Left hindlimb (tissue), 1 donor: ENCODE measurements around the gene KRTAP10-7.
"Not testable (repeated sequence)": the region's sequence is repeated elsewhere in the genome, so short reads cannot be mapped to it uniquely, and the experiment has no call there.

Source experiments
- DNase-seq: peaks from one replicate; pipeline ENCODE4 v3.0.0-alpha.2; 2018

The KRTAP10-7 gene

DNA sequence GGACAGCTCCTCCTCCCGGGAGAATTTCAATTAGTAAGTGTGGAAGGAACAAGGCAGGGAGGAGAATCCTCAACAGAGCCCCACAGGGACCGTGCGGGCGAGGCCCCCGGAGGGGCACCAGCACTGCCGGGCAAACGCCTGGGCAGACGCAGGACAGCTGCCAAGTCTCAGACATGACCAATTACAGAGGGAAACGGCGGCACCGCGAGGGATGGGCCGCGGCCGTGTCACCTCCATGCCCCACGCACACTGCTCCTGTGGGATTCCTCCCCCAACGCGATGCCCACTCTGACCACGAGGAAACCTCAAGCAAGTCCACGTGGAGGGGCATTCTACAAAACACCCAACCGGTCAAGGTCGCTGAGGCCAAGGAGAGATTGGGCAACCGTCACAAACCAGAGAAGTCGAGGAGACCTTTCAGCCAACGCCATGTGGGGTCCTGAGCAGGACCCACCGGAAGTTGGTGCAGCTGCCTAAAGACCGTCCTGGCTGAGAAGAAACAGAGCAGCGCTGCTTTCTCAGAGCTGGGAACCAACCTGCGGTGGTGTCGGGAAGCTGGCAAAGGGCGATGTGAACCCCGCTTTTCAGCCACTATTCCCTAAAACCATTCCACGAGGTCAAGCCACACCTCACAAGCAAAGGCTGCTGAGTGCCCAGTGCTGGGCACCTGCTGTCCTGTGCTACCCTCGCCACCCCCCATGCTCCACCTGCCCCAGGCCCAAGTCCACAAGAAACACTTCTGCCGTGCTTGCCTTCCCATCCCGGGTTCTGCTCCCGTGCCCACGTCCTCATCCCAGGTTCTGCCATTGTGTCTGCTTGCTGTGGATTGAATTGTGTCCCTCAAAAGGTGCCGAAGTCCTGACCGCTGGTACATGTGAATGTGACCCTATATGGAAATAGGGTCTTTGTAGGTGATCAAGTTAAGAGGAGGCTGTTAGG is 28.3 kb upstream of the KRTAP10-7 start:
- DNase-seq: no peak

DNA sequence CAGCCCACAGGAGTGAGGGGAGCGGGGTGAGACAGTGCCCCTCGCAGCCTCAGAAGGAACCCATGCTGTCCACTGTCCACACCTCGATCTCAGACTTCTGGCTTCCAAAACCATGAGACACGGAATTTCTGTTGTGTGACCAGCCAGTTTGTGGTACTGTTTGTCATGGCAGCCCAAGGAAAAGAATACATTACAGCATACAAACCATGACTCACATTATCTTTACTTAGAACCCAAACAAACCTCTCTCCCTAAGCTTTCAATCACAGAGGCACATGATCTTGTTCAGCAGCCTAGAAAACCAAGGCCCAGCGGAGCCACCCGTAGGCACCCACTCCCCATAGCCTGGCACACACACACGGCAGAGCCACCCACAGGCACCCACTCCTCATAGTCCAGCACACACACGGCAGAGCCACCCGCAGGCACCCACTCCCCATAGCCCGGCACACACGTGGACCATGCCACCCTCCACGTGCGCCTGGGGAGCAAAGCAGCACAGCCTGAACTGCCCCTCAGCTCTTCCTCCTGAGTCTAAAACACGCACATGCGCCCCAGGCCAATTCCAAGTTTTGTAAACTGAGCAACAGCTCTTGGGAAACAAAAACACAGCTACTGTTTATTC is 27.3 kb upstream of the KRTAP10-7 start:
- DNase-seq: no peak

DNA sequence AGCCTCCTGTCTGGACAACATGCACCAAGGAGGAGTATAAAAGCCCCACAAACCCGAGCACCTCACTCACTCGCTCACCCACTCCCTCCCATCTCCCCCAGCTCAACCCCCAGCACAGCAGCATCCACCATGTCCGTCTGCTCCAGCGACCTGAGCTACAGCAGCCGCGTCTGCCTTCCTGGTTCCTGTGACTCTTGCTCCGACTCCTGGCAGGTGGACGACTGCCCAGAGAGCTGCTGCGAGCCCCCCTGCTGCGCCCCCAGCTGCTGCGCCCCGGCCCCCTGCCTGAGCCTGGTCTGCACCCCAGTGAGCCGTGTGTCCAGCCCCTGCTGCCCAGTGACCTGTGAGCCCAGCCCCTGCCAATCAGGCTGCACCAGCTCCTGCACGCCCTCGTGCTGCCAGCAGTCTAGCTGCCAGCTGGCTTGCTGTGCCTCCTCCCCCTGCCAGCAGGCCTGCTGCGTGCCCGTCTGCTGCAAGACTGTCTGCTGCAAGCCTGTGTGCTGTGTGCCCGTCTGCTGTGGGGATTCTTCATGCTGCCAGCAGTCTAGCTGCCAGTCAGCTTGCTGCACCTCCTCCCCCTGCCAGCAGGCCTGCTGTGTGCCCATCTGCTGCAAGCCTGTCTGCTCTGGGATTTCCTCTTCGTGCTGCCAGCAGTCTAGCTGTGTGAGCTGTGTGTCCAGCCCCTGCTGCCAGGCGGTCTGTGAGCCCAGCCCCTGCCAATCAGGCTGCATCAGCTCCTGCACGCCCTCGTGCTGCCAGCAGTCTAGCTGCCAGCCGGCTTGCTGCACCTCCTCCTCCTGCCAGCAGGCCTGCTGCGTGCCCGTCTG is 26.6 kb upstream of the KRTAP10-7 start, which contains the start of gene KRTAP10-4:
KRTAP10-4 (plus strand) TSS at position 100 of the 827 bp plus-strand sequence; CDS start at position 130, 30 bp downstream.
- not testable (repeated sequence) for DNase-seq

DNA sequence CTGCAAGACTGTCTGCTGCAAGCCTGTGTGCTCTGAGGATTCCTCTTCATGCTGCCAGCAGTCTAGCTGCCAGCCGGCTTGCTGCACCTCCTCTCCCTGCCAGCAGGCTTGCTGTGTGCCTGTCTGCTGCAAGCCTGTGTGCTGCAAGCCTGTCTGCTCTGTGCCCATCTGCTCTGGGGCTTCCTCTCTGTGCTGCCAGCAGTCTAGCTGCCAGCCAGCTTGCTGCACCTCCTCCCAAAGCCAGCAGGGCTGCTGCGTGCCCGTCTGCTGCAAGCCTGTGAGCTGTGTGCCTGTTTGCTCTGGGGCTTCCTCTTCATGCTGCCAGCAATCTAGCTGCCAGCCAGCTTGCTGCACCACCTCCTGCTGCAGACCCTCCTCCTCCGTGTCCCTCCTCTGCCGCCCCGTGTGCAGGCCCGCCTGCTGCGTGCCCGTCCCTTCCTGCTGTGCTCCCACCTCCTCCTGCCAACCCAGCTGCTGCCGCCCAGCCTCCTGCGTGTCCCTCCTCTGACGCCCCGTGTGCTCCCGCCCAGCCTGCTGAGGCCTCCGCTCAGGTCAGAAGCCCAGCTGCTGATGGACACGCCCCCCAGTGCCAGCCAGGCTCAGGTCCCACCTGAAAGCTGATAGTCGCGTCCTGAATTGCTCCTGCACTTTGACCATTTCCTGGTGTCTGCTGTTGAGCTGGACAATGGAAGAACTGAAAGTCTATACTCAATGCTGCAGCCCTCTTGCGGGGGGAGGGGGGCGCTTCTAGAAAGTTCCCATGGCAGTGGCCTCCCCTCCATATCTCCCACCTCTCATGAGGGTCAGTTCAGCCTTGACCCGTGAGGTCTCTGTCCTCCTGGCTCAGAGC is 25.7 kb upstream of the KRTAP10-7 start:
- DNase-seq: no peak

DNA sequence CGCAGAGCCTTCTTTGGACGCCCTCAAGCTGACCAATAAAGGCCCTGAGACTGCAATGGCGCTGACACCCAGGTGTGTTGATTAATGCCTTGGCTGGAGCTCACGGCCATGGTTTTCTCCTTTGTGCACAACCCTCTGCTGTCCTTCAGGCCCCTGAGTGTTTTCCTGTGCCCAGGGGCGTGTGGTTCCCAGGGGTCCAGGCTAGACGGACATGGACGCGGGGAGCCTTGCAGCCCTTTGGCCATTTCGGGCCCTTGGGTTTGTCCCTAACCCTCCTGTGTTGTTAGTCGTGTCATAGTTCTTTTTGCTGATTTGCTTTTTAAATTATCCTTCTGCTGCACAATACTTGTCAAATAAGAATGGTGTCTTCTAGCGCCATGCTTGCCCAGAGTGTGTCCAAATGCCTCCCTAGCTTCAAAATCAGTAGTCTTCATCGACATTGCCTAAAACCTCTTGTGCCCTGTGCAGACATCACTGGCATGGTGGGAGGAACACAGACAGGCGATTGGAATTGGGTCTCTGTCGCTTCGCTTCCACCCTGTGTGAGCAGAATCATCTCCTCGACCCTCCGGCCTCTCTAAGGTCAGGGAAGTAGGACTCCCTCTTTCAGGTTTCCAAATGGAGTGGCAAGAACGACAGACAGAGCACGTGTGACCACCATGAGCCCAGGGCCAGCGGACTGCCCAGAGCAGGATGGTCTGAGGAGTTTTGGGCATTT is 24.9 kb upstream of the KRTAP10-7 start:
- no peak for DNase-seq

- DNase-seq: no peak
Measured at GRCh38 chr21:44576025-44576420, 24.4 kb upstream of the KRTAP10-7 start.

- no peak for DNase-seq
Measured at GRCh38 chr21:44578371-44579055, 21.9 kb upstream of the KRTAP10-7 start.

GRCh38 chr21:44579056-44579832 is 21.2 kb upstream of the KRTAP10-7 start:
- DNase-seq: no peak

DNA sequence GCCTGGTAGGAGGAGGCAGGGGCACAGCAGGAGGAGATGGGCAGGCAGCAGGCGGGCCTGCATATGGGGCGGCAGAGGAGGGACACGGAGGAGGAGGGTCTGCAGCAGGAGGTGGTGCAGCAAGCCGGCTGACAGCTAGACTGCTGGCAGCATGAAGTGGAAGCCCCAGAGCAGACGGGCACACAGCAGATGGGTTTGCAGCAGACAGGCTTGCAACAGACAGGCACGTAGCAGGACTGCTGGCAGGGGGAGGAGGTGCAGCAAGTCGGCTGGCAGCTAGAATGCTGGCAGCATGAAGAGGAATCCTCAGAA is 20.6 kb upstream of the KRTAP10-7 start:
- no peak for DNase-seq

GRCh38 chr21:44580231-44580821 is 20.1 kb upstream of the KRTAP10-7 start, which contains the start of gene KRTAP10-5:
Gene KRTAP10-5 (minus strand): TSS chr21:44580604. CDS start chr21:44580578, 26 bp downstream.
- not testable (repeated sequence) for DNase-seq

DNA sequence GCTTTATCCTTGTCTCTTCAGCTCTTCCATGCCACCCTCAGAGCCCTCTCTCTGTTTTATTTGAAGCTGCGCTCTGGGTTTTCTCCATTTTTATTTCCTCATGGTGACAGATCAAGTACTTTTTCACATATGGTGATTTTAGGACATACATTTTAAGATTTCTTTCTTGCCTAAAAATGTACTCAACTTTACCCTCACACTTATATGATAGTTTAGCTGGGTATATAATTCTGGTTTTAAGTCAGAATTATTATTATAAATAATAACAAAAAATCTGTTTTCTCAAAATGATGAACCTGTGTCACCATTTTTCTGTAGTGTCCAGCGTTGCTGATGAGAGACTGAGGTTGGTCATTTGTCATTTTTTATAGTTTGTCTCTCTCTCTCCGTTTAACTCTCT is 19.2 kb upstream of the KRTAP10-7 start:
- no peak for DNase-seq

- no peak for DNase-seq
Measured at GRCh38 chr21:44582055-44582454, 18.3 kb upstream of the KRTAP10-7 start.

DNA sequence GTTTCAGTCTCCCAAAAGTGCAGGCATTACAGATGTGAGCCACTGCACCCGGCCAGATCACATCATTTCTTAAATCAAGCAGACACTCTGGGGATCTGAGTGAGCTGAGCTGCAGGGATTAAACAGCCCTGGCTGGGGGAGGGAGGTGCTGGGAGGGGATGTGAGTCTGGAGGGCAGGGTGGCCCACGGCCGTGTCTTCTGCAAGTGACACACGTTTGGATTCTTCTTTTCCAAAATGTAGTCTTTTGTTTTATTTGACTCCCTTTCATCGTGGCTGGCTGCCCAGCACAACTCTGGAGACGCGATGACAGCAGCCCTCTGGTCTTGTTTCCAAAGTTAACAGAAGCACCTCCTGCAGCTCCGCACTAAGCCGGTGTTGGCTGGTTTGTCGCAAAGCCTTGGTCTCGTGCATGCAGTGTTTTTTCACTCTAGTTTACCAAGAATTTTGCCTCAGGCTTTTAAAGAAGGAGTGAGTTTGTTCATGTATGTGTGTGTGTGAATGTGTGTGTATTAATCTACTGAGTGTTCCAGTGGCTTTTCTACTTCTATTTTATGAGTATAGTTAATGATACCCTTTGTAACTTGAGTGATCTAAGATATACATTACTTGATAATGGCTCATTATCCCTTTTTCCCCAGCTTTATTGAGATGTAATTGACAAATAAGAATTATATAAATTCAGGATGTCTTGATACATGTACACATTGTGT is 17.2 kb upstream of the KRTAP10-7 start:
- DNase-seq: no peak

DNA sequence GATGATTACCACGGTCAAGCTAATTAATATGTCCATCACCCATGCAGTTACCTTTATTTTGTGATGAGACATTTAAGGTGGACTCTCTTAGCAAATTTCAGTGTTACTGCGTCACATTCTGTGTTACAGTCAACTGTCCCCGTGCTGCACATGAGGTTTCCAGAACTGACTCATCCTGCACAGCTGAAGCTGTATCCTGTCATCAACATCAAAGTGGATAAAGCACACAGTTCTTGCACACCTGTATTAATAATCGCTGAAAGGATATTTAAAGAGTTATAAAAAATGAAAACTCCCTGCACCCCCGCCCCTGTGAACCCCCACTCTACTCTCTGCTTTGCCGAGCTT is 16.6 kb upstream of the KRTAP10-7 start:
- no peak for DNase-seq

DNA sequence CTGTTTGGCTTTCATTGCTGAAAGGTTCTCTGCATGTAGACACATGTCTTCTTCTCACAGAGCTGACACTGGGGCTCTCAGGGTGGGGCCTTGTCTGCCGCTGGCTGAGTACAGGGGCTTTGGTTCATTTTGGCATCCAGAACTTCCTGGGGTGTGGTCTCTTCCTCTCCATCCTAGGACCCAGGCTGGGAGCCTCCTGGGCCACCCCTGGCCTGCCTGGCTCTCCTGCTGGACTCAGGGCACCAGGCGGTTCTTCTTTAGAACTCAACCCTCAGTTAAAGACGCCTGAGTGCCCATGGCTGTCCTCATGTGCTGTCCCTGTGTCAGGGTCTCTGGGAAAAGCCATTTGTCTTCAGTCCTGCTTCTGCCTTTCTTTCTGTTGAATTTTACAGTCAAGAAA is 14.5 kb upstream of the KRTAP10-7 start:
- no peak for DNase-seq

DNA sequence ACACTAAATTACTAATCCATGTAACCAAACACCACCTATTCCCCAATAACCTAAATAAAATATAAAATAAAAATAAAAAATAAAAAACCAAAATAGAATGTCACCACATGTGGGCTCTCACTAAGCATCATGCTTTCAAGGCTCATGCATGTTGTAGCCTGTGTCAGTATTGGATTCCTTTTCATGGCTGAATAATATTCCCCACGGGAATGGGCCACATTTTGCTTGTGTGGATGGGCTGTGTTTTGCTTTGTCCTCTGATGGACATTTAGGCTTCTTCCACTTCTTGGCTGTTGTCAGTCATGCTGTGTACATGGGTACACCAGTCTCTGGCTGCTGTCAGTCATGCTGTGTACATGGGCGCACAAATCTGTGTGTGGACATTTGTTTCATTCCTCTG is 11.3 kb upstream of the KRTAP10-7 start:
- no peak for DNase-seq

DNA sequence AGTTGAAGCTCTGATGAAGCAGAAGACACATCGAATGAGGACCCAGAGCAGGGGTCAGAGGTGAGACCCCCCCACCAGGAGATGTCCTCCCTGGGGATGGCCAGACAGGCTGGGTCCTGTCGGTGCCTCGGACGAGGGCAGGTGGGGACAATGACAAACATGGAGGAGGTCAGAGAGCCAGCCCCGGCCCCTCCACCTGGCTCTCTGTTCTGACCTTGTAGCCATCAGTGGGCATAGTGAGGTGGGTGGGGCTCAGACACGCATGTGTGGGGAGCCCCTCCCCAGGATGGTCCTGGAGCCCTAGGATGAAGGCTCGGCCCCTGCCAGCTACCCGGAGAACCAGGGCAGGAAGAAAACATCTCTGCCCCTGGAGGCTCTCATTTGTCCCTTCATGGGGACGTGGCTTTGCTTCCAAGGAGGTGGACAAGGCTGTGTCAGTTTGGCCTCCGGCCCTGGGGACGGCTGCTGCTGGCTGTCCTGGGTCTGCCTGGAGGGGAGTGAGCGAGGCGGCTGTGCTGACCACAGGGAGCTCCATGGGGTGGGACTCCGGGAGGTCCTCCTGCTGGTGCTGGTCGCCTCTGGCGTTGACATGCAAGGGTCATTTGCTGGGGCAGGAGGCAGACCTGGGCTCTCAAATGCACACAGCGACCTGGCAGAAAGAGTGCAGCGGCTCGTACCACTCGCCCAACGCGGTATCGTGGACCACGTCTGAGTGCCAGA is 10.7 kb upstream of the KRTAP10-7 start:
- no peak for DNase-seq

- DNase-seq: no peak
Measured at GRCh38 chr21:44590311-44590721, 10.1 kb upstream of the KRTAP10-7 start.
